Measurements from ENCODE around the gene VPS33B. TPM values are rescaled to one million over a fixed set of nuclear protein-coding genes. Genes with fewer than 3 reads are reported as not detected.

Gene VPS33B
- total RNA-seq, 1 donor, result 8.0 TPM

DNA sequence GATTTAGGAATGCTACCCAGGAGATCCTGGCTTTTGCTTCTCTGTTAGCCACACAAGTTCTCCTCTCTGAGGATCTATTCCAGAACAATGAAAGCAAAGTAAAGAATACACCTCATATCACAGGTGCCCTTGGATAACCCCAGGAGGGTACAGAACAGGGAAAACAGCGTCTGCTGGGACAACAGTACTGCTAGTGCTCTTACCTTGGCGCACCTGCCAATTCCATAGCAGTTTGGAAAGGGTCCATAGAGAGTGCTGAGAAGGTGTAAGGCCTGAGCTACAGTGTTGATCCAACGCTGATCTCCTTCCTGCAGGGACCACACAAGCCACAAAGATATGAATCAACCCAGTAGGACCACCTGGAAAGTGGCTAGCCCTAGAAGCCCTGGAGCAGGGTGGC is 15.1 kb downstream of the VPS33B start:
- no peaks in the 10 kb centered on the region for H3K4me1 ChIP-seq (ENCODE audit: insufficient read depth, low read length)
- H3K9me3 ChIP-seq (ENCODE audit: low read depth, low read length), result no peaks in the 10 kb centered on the region
- no peaks in the 10 kb centered on the region for H3K27me3 ChIP-seq (ENCODE audit: insufficient read depth, low read length)
- H3K79me2 ChIP-seq (ENCODE audit: insufficient read depth, low read length), result no peaks in the 10 kb centered on the region
- H4K20me1 ChIP-seq (ENCODE audit: insufficient read depth, low read length), result no peaks in the 10 kb centered on the region
- H3K4me3 ChIP-seq (ENCODE audit: insufficient read depth, low read length), result no peak overlapping the region
- no peak overlapping the region for H3K4me2 ChIP-seq (ENCODE audit: insufficient read depth, low read length)
- DNase-seq (ENCODE audit: insufficient read length, low spot score, missing footprints), result no peak
- no peak overlapping the region for H3K27ac ChIP-seq (ENCODE audit: low read depth, low read length)
- H2AFZ ChIP-seq (ENCODE audit: low read length), result no peak overlapping the region
- TF ChIP-seq, protein P1, sequence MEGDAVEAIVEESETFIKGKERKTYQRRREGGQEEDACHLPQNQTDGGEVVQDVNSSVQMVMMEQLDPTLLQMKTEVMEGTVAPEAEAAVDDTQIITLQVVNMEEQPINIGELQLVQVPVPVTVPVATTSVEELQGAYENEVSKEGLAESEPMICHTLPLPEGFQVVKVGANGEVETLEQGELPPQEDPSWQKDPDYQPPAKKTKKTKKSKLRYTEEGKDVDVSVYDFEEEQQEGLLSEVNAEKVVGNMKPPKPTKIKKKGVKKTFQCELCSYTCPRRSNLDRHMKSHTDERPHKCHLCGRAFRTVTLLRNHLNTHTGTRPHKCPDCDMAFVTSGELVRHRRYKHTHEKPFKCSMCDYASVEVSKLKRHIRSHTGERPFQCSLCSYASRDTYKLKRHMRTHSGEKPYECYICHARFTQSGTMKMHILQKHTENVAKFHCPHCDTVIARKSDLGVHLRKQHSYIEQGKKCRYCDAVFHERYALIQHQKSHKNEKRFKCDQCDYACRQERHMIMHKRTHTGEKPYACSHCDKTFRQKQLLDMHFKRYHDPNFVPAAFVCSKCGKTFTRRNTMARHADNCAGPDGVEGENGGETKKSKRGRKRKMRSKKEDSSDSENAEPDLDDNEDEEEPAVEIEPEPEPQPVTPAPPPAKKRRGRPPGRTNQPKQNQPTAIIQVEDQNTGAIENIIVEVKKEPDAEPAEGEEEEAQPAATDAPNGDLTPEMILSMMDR (IDR thresholded peaks at IDR 0.05; ENCODE audit: extremely low read depth, low read depth, low read length), result no peak
- H3K36me3 ChIP-seq (ENCODE audit: insufficient read depth, low read length), result peaks cover 54% of the 10 kb centered on the region

DNA sequence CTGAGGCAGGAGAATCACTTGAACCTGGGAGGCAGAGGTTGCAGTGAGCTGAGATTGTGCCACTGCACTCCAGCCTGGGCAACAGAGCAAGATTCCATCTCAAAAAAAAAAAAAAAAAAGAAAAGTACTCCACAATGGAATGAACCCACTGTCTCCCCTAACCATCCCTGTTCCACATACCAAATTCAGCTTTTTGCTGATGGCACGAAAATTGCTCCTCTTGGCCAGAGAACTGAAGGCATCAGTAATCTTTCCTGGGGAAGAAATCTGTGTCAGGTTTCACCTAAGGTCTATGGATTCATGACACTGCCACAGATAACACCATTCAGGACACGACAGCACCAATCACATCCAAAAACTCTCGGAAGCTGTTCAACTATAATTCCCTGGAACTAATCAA is 21.2 kb downstream of the VPS33B start:
- H3K79me2 ChIP-seq (ENCODE audit: insufficient read depth, low read length), result peaks cover under 1% of the 10 kb centered on the region
- no peak overlapping the region for H3K4me2 ChIP-seq (ENCODE audit: insufficient read depth, low read length)
- no peak overlapping the region for H3K4me3 ChIP-seq (ENCODE audit: insufficient read depth, low read length)
- H3K36me3 ChIP-seq (ENCODE audit: insufficient read depth, low read length), result peaks cover 74% of the 10 kb centered on the region
- no peak overlapping the region for H3K27ac ChIP-seq (ENCODE audit: low read depth, low read length)
- no peak for DNase-seq (ENCODE audit: insufficient read length, low spot score, missing footprints)
- TF ChIP-seq, protein P1 (IDR thresholded peaks at IDR 0.05; ENCODE audit: extremely low read depth, low read depth, low read length), result no peak
- H2AFZ ChIP-seq (ENCODE audit: low read length), result no peak overlapping the region
- H4K20me1 ChIP-seq (ENCODE audit: insufficient read depth, low read length), result no peaks in the 10 kb centered on the region
- no peaks in the 10 kb centered on the region for H3K27me3 ChIP-seq (ENCODE audit: insufficient read depth, low read length)
- H3K9me3 ChIP-seq (ENCODE audit: low read depth, low read length), result no peaks in the 10 kb centered on the region
- H3K4me1 ChIP-seq (ENCODE audit: insufficient read depth, low read length), result no peaks in the 10 kb centered on the region

DNA sequence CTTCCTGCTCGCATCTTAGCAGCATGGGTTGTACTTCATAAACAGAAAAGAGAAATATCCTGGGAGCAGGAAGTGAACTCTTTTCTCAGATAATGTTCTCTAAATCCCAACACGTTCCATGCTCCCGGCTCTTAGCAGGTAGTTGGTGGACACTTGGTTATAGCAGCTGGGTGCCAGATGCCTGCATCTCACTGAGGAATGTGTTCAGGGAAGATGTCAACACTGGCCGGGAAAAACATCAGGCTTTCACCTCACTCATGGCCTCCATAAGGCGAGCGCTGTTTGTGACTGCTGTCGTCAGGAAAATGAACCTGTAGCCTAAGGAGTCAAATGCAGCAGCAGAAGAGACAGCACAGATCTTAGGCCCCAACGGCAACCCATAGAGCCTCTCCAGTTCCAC is 23.7 kb downstream of the VPS33B start:
- no peak overlapping the region for H3K27ac ChIP-seq (ENCODE audit: low read depth, low read length)
- peaks cover 9% of the 10 kb centered on the region for H3K79me2 ChIP-seq (ENCODE audit: insufficient read depth, low read length)
- no peak overlapping the region for H3K4me3 ChIP-seq (ENCODE audit: insufficient read depth, low read length)
- TF ChIP-seq, protein P1 (IDR thresholded peaks at IDR 0.05; ENCODE audit: extremely low read depth, low read depth, low read length), result no peak
- H3K27me3 ChIP-seq (ENCODE audit: insufficient read depth, low read length), result no peaks in the 10 kb centered on the region
- H2AFZ ChIP-seq (ENCODE audit: low read length), result no peak overlapping the region
- no peaks in the 10 kb centered on the region for H4K20me1 ChIP-seq (ENCODE audit: insufficient read depth, low read length)
- no peak for DNase-seq (ENCODE audit: insufficient read length, low spot score, missing footprints)
- peaks cover 7% of the 10 kb centered on the region for H3K4me1 ChIP-seq (ENCODE audit: insufficient read depth, low read length)
- no peak overlapping the region for H3K4me2 ChIP-seq (ENCODE audit: insufficient read depth, low read length)
- peaks cover 52% of the 10 kb centered on the region for H3K36me3 ChIP-seq (ENCODE audit: insufficient read depth, low read length)
- H3K9me3 ChIP-seq (ENCODE audit: low read depth, low read length), result no peaks in the 10 kb centered on the region

DNA sequence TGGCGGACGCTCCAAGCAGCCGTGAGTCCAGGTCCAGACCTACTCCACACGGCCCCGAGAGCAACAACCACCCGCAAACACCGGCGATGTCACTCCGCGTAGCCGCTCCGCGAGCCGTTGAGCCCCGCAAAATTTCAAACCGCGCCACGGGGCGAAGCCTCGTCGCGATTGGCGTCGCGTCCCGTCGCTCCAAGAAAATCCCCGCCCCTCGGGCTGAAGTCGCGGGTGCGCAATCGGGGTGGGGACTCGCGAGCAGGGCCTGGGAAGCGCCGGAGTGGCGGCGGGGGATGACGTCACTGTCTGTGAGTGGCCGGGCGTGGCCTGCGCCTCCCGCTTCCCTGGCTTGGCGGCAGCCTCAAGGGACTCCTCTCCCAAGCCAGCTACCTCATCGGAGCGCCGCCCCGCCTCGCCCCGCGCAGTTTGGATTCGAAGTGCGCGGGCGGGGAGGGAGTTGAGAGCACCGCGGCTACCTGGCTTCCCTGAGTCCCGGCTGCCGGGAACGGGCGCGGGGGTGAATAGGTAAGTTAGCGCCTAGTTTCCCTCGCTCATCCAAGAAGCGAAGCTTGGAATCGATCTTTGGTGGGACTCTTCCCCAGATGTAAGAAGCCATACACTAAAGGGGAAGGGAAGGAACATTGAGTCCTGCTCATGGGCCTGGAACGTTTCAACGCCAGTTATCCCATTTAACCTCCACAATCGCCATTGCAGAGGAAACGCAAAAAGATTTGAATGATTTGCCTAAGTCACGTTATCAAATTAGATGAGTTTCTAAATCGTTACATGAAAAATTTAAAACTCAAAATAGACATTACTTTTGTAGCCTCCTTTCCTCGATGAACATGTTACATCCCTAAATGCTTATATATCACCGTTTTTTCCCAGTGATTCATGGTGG is 27.7 kb downstream of the VPS33B start, which contains the start of gene PRC1:
Gene PRC1 (minus strand): TSS at position 119 of the 895 bp plus-strand sequence. CDS start 118 bp downstream, at position 1.
- H4K20me1 ChIP-seq (ENCODE audit: insufficient read depth, low read length), result no peaks in the 10 kb centered on the region
- H3K4me2 ChIP-seq (ENCODE audit: insufficient read depth, low read length), result peak within 1 kb of the TSS; percentile 95
- H3K4me3 ChIP-seq (ENCODE audit: insufficient read depth, low read length), result peak within 1 kb of the TSS; percentile 87
- H3K27me3 ChIP-seq (ENCODE audit: insufficient read depth, low read length), result no peaks in the 10 kb centered on the region
- peak within 1 kb of the TSS; percentile 95 for H2AFZ ChIP-seq (ENCODE audit: low read length)
- H3K36me3 ChIP-seq (ENCODE audit: insufficient read depth, low read length), result peaks cover 23% of the 10 kb centered on the region
- peaks cover 48% of the 10 kb centered on the region for H3K79me2 ChIP-seq (ENCODE audit: insufficient read depth, low read length)
- H3K4me1 ChIP-seq (ENCODE audit: insufficient read depth, low read length), result peaks cover 12% of the 10 kb centered on the region
- TF ChIP-seq, protein P1 (IDR thresholded peaks at IDR 0.05; ENCODE audit: extremely low read depth, low read depth, low read length), result no peak
- peak within 1 kb of the TSS; percentile 90 for H3K27ac ChIP-seq (ENCODE audit: low read depth, low read length)
- H3K9me3 ChIP-seq (ENCODE audit: low read depth, low read length), result no peaks in the 10 kb centered on the region
- peak; percentile 100 for DNase-seq (ENCODE audit: insufficient read length, low spot score, missing footprints)

All from osteoblast (primary cell).